GM19238 (cell line): ENCODE results near the gene PKP1.

Experiments
- DNase-seq: peaks from one replicate; pipeline ENCODE4 v3.0.0; 2011; ENCODE audit warnings: low spot score; ENCODE audit not compliant: insufficient read length

The PKP1 gene

DNA sequence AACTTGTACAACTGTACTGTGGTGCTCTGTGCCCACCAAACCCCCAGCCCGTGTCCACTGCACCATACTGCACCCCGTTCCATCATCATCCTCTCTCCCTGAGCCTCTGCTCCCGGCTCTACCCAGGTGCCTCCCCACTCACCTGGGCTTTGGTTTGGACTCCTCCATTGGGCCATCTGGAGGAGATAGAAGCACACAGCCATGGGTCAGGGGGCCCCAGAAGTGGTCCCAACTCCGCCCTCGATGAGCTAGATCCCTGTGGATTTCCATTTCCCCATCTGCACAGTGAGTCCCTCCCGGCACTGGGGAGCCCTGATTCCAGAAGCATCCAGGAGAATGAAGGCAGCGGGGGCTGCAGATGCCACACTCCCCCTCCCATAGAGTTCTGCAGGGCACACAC is 83.4 kb downstream of the PKP1 start:
- DNase-seq: no peak

DNA sequence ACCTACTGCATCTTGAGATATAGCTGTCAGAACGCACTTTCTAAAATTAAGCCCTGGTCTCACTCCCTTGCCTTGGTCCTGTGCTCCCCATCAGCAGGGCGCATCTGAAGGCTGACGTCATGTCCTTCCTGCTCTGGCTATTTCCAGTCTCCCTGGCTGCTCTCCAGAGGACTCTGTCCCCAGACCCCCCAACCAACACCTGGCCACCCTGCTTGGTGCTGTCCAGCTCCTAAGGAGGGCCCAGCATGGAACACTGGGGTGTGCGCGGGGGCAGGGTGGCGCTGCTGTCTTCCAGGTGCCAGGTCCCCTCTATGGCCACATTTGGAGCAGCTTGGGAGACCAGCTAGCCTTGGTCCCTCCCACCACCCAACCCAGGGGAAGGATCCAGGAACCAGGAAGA is 85.9 kb downstream of the PKP1 start:
- DNase-seq: no peak

DNA sequence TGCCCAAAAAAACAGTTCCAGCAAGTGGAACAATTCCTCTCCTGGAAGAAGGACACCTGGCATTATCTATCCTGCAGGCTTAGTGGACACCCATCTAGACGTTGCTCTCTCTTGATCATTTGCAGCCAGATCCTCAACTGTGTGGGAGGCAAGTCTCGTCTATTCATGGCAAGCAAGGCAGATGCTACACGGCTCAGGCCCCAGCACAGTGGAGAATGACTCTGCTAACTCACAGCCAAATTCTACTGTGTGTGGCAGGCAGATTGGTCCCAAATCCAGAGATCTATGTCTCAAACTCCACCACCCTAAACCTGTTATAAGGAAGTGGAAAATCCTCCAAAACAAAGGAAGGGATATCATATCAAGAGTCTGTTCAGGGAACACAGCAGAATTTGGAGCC is 87.2 kb downstream of the PKP1 start:
- no peak for DNase-seq

DNA sequence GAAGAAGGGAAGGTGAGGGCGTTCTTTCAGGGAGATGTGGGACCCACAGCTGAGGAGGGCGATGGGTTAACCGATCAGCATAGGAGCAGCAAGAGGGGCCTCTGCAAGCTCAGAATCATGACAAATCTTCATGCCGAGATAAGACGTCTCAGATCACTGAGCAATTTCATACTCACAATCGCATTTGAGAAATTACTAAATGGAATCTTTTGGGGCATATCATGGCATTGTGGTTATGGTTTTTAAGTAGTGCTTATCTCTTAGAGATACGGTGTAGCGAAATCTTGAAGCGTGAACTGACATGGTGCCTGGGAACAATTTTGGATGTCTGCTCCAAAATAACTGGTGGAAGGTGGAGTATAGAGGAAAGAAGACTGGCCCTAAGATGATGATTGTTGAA is 88.0 kb downstream of the PKP1 start:
- DNase-seq: no peak

DNA sequence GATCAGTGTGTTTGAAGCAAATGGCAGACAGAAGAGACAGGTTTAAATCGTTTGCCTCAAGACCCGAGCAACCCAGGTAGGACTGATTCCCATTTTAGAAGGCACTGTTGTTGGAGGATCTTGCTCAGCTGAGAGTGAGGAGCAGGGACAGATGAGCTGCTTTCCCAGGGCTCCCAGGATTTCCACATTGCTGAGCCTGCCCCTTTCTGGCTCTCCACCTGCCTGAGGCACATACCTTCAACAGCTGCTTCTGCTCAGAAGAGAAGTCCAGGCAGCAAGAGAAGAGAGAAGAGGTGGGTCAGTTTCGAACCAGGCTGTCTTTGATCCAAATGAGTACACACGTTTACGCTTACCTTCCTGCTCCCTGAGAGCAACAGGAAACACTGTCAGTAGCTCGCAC is 88.5 kb downstream of the PKP1 start:
- DNase-seq: no peak

DNA sequence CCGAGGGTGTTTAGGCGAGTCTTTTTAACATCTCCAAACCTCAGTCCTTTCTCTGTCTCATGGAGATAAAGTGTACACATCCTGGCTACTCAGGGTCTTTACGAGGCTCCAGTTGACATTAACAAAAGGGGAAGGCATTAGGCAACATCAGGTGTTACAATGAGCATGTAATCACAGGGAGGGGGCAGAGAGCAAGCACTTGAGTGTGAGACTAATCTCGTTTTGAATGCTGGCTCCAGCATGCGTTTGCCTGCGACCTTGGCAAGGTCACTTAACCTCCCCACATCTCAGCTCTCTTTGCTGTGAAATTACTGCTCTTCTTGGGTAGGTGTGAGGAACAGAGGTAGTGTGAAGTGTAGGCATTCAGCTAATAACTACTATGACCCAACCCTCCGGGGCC is 91.1 kb downstream of the PKP1 start:
- DNase-seq: no peak

DNA sequence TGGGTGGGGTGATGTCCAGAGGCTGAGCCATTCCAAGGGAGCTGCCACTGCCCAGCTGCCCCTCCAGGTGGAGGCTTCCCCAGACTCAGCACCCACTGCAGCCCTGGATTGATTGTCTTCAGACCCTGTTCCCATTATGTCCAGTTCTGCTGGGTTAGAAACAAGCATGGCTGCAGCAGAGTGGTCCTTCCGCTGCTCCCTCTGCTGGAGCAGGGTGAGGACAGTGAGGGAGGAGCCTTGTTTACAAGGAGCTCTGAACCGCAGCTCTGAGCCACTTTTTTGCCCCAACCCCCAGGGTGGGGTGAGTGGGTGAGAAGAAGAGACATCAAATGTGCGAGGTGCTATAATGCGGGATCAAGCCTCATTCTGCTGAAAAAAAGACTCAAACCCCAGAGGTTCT is 91.9 kb downstream of the PKP1 start:
- DNase-seq: no peak

DNA sequence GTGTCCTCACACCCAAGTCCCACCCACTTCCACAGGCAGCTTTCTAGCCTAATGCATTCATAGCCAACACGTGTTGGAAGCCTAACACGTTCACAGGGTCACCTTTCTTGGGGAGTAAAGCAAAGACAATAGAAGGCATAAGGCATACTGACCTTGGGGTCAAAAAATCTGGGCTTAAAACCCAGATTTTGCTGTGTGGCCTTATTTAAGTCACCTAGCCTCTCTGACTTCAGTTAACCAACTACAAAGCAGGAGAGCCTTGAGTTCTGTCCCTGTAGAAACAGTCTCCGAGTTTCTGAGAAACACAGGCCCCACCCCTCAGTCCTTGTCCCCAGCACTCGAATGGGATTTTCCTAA is 92.8 kb downstream of the PKP1 start:
- DNase-seq: no peak

DNA sequence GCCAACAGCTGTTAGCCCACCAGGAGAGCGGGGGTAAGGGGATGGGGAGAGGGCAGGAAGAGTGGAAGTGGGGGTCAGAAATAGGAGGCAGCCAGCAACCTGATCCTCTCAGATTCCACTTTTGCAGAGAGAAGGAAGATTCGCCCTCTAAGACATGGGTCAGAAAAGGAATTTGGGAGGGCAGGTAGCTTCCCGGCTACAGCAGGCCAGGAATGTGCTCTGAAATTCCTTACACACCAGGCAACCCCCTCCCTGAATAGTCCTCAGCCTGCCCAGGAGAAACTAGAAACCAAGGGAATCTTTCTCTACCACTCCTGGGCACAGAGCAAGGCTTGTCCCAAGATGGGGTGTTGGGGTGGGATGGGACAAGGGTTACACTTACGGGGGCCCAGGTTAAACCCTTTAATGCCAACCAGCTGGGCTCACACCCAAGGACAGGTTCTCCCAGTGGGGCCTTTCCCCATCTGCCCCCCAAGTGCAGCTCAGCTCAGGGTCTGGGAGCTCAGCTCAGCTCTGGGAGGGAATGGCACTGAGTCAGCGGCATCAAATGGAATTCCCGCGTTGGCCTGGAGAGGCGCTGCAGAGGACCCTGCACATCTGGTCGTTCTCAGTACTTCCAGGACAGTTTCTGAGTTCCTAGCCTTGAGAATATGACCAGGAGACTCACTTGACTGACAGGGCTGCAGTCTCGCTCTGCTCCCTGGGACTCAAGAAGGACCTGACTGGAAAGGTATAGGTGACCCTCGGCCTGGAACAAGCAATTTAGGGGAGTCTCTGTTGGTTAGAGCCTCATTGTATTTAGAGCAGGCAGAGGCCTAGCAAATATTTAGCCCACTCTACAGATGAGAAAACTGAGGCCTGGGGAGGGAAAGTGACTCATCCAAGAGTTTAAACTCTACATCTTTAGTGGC is 93.4 kb downstream of the PKP1 start:
- peak; percentile 57 for DNase-seq

DNA sequence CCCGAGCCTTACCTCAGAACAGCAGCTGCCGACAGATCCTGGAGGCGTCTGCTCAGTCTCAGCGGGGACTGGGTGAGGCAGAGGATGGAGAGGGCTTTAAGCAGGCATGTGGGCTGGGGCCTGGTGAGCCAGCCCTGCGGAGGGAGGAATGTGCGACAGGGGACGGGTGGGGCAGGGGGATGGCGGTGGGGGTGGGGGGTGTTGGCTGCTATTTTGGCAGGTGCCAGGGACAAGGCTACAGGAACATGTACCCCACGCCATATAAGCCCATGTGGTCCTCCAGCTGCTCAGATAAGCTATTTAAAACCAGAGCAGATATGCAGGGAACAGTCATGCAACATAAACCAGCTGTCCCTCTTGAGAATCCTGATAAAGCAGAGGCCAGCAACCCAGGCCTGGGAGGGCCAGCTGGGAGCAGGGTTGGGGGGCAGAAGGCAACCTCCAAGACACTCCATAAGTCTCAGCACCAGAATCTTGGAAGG is 94.3 kb downstream of the PKP1 start, which contains the start of gene TNNT2:
Gene TNNT2, minus strand, starts transcription at position 70 of the 482 bp plus-strand sequence. CDS start 4,426 bp downstream, outside the sequence.
- DNase-seq: no peak

DNA sequence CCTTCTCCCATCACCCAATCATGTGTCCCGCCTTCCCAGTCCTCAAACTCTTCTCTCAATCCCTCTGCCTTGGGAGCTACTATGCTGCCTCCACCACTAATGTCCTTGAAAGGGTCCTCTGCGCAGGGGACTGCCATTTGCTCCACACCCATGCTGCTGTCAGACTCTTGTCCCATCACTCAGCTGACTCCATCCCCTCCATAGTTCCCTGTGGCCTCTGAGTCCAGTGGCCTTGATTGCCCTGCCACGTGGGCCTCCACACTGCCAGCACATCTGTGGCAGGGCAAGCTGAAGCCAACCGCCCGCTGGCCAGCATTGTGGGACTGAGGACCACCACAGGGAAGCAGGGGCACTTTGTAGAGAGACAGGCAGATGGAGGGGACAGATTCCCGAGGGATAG is 95.5 kb downstream of the PKP1 start:
- DNase-seq: no peak

DNA sequence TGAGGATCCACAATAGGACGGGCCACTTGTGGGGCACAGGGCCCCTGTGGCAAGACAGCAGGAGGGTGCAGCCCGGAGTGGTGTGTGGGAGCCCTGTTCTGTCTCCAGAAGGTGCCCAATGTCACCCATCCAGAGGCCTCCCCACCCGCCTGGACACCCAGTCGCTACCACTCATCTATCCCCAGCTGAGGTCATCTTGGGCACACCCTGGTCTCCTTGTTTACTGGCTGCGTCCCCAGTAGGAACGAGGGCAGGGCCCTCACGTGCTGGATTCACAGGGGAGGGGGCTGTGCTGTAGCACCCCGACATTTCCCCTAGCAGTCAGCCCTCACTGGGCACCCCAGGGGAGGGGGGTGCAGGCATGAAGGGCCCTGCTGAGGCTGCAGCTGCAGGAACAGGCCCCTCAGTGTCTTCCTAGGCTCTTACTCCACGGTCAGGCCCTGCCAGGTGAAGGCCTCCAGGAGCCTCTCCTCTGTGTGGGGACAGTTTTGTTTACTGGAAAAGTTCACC is 96.5 kb downstream of the PKP1 start:
- DNase-seq: no peak

DNA sequence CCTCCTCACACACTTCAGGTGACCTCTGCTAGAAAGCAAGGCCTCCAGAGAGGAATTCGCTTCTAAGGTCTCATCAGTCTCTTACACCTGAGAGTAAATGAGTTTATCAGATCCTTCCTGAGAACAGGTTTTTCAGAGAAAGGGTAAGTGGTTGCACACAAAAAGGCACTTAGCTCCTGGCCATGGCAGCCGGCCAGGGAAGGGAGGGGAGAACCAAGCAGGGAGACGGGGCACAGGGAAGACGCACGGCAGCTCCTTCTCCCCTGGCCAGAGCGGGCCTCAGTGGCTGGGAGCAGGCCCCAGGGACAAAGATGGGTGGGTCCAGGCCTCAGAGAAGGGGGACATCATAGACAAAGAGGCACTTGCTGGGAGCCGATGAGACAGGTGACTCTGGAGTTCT is 97.8 kb downstream of the PKP1 start:
- no peak for DNase-seq
